Transverse colon (tissue), 4 donors: ENCODE measurements around the gene FSTL5. TPM values are rescaled to one million over a fixed set of nuclear protein-coding genes. Genes with fewer than 3 reads are reported as not detected.

Experiments used
- DNase-seq: peaks from one replicate; pipeline ENCODE4 v3.0.0-alpha.2; 2019
- H3K27ac ChIP-seq, 4 donors: fragments of 200-600 bp; sonication (generic); 2 replicates each; pipeline ENCODE4 v1.5.1; 2016 to 2018; ENCODE audit warnings: inconsistent platforms in 4 of 4
- H3K27me3 ChIP-seq: fragments of 200-600 bp; sonication (generic); 2 replicates; pipeline ENCODE4 v1.5.1; 2017; ENCODE audit warnings: inconsistent platforms
- H3K36me3 ChIP-seq, 4 donors: fragments of 200-600 bp; sonication (generic); 2 replicates each; pipeline ENCODE4 v1.5.1; 2017 to 2019; ENCODE audit warnings: inconsistent platforms in 4 of 4
- H3K4me1 ChIP-seq, 4 donors: fragments of 200-600 bp; sonication (generic); 2 replicates each; pipeline ENCODE4 v1.5.1; 2017 to 2020; ENCODE audit warnings: inconsistent platforms in 4 of 4
- H3K4me3 ChIP-seq, 4 donors: fragments of 200-600 bp; sonication (generic); 1 replicate in 1 of 4; 2 replicates in 3 of 4; pipeline versions ENCODE4 v1.5.1 to v1.6.1; 2017 to 2019; ENCODE audit warnings: inconsistent platforms in 4 of 4
- H3K9me3 ChIP-seq, 2 donors: fragments of 200-600 bp; sonication (generic); 2 replicates each; pipeline ENCODE4 v1.5.1; 2017 to 2019; ENCODE audit warnings: inconsistent platforms in 2 of 2
- EP300 ChIP-seq: sonication (generic); formaldehyde crosslinking; IDR thresholded peaks from one replicate; pipeline ENCODE4 v1.6.1; 2017; ENCODE audit warnings: antibody characterized with exemption, low read depth
- POLR2A ChIP-seq: fragments of 450-650 bp; IDR thresholded peaks from one replicate; pipeline ENCODE4 v1.6.1; 2016; ENCODE audit warnings: antibody characterized with exemption, mild to moderate bottlenecking, moderate library complexity
- POLR2AphosphoS5 ChIP-seq, 3 donors: sonication (generic); formaldehyde crosslinking; IDR thresholded peaks; one replicate each; pipeline ENCODE4 v1.6.1; 2016; ENCODE audit warnings: antibody characterized with exemption in 3 of 3
- WGBS, 2 donors: methylation state at CpG; one replicate each; pipeline ENCODE4 v1.1.5; 2018; ENCODE audit warnings: low coverage in 1 of 2; 5-methylcytosine and 5-hydroxymethylcytosine counted together
- in situ Hi-C, 4 donors: fragments of 200-750 bp; cut with MboI; loops; one replicate each; pipeline versions ENCODE4 v1.15.0 to v1.15.1; 2017; ENCODE audit warnings: low sequenced_read_pairs in 3 of 4, low pct_ligation_motif_present in 1 of 4, low pct_unique_long_range_greater_than_20kb in 1 of 4
- intact Hi-C: fragments of 100-400 bp; cut with DNase I; formaldehyde crosslinking; loops from one replicate; pipeline ENCODE4 v1.15.1; 2023; ENCODE audit warnings: low total_unique reads
- total RNA-seq, 4 donors: library from RNA; depleted of rRNA; stranded (reverse); fragments of >200 nt; gene quantifications; one replicate each; pipeline ENCODE4 v1.1.0, GENCODE V29; 2016
- TF ChIP-seq, protein P1 (sequence below), 5 experiments: fragments of 200-600 bp in 3 of 5; fragments of 450-650 bp in 2 of 5; sonication (generic) in 3 of 5; IDR thresholded peaks; 1 replicate in 2 of 5; 2 replicates in 3 of 5; pipeline ENCODE4 v1.5.1; 2016 to 2017; ENCODE audit warnings: antibody characterized with exemption in 5 of 5, inconsistent platforms in 3 of 5, mild to moderate bottlenecking in 2 of 5, moderate library complexity in 1 of 5

Gene FSTL5
- total RNA-seq, 4 donors from 2014 or later, result 0.14 to 0.16 TPM; not detected in 2

GRCh38 chr4:162061214-162061613 lies 102.6 kb downstream of the FSTL5 start:
- H3K27me3 ChIP-seq, result no peaks in the 10 kb centered on the region
- no peak for DNase-seq
- no peak for TF ChIP-seq POLR2A
- TF ChIP-seq, protein P1, sequence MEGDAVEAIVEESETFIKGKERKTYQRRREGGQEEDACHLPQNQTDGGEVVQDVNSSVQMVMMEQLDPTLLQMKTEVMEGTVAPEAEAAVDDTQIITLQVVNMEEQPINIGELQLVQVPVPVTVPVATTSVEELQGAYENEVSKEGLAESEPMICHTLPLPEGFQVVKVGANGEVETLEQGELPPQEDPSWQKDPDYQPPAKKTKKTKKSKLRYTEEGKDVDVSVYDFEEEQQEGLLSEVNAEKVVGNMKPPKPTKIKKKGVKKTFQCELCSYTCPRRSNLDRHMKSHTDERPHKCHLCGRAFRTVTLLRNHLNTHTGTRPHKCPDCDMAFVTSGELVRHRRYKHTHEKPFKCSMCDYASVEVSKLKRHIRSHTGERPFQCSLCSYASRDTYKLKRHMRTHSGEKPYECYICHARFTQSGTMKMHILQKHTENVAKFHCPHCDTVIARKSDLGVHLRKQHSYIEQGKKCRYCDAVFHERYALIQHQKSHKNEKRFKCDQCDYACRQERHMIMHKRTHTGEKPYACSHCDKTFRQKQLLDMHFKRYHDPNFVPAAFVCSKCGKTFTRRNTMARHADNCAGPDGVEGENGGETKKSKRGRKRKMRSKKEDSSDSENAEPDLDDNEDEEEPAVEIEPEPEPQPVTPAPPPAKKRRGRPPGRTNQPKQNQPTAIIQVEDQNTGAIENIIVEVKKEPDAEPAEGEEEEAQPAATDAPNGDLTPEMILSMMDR (IDR thresholded peaks at IDR 0.05), result no peak
- no peak for TF ChIP-seq EP300
- no peak for TF ChIP-seq POLR2AphosphoS5 (IDR thresholded peaks at IDR 0.05)
- in situ Hi-C loops, result no loop called here
- no peak overlapping the region for H3K27ac ChIP-seq
- no peaks in the 10 kb centered on the region for H3K9me3 ChIP-seq
- intact Hi-C loops, result no loop called here
- WGBS, 2 donors, result 78 to 79% methylated on average over 2 of the region's 2 CpGs
- no peaks in the 10 kb centered on the region for H3K4me1 ChIP-seq
- H3K36me3 ChIP-seq, result no peaks in the 10 kb centered on the region
- no peak overlapping the region for H3K4me3 ChIP-seq

GRCh38 chr4:162059656-162060055 lies 104.1 kb downstream of the FSTL5 start:
- in situ Hi-C loops, result no loop called here
- H3K4me1 ChIP-seq, result no peaks in the 10 kb centered on the region
- 24 to 36% methylated on average over 1 of the region's 1 CpG for WGBS, 2 donors
- H3K27ac ChIP-seq, result no peak overlapping the region
- no peak overlapping the region for H3K4me3 ChIP-seq
- TF ChIP-seq, protein P1 (IDR thresholded peaks at IDR 0.05), result no peak
- no peaks in the 10 kb centered on the region for H3K36me3 ChIP-seq
- H3K27me3 ChIP-seq, result no peaks in the 10 kb centered on the region
- H3K9me3 ChIP-seq, result no peaks in the 10 kb centered on the region
- intact Hi-C loops, result no loop called here
- no peak for DNase-seq

GRCh38 chr4:162056990-162057389 lies 106.8 kb downstream of the FSTL5 start:
- WGBS, 2 donors, result 47 to 59% methylated on average over 8 of the region's 8 CpGs
- intact Hi-C loops, result no loop called here
- in situ Hi-C loops, result no loop called here

DNA sequence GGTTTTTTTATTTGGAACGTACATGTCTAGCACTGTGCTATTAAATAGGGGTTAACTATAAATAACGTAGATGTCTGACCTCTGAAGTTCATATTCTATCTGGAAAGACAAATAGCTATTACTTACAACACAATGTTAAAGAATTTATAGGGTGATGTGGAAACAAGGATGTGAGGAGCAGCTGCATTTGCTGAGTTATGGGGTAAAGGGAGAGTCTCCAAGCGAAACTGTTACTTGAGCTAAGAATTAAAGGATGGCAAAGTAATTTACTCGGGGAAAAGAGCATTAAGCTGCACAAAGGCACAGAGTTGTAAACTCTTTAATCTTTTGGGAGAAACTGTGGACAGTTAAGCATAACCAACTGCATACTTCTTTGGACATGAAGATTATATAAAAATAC lies 117.7 kb downstream of the FSTL5 start:
- Histone ChIP-seq H3K27me3 (no peaks in the 10 kb centered on the region), H3K27ac (no peak overlapping the region), H3K4me1 (no peaks in the 10 kb centered on the region), H3K4me3 (no peak overlapping the region), H3K36me3 (no peaks in the 10 kb centered on the region), H3K9me3 (no peaks in the 10 kb centered on the region)
- TF ChIP-seq POLR2A (no peak), POLR2AphosphoS5 (IDR thresholded peaks at IDR 0.05) (no peak), EP300 (no peak)
- TF ChIP-seq, protein P1 (IDR thresholded peaks at IDR 0.05), result no peak
- intact Hi-C loops, result no loop called here
- no peak for DNase-seq
- WGBS, 2 donors, result 49 to 56% methylated on average over 4 of the region's 4 CpGs
- in situ Hi-C loops, result no loop called here

More at GRCh38 chr4:162056990-162057389, 106.8 kb downstream of the FSTL5 start:
- H3K27ac ChIP-seq, result no peak overlapping the region
- H3K36me3 ChIP-seq, result no peaks in the 10 kb centered on the region
- H3K27me3 ChIP-seq, result no peaks in the 10 kb centered on the region
- TF ChIP-seq POLR2AphosphoS5 (IDR thresholded peaks at IDR 0.05), result no peak
- H3K4me3 ChIP-seq, result no peak overlapping the region
- H3K4me1 ChIP-seq, result no peaks in the 10 kb centered on the region
- DNase-seq, result no peak
- no peaks in the 10 kb centered on the region for H3K9me3 ChIP-seq

GRCh38 chr4:162038112-162038511 lies 125.7 kb downstream of the FSTL5 start:
- Histone ChIP-seq H3K27ac (no peak overlapping the region), H3K9me3 (no peaks in the 10 kb centered on the region), H3K4me3 (no peak overlapping the region), H3K36me3 (no peaks in the 10 kb centered on the region), H3K27me3 (no peaks in the 10 kb centered on the region), H3K4me1 (no peaks in the 10 kb centered on the region)
- in situ Hi-C loops, result no loop called here
- intact Hi-C loops, result loop anchor here (2.0 kb wide), 1 partner anchor 27 kb away; no protein-coding TSS in a partner anchor
- WGBS, 2 donors, result 39 to 53% methylated on average over 3 of the region's 3 CpGs
- DNase-seq, result no peak
- TF ChIP-seq POLR2AphosphoS5 (IDR thresholded peaks at IDR 0.05), result no peak
- TF ChIP-seq EP300, result no peak
- TF ChIP-seq, protein P1 (IDR thresholded peaks at IDR 0.05), result no peak
- TF ChIP-seq POLR2A, result no peak
